Measurements from ENCODE around the gene RNF121.
"Not testable (repeated sequence)": the region's sequence is repeated elsewhere in the genome, so short reads cannot be mapped to it uniquely, and the experiment has no call there.

The RNF121 gene

GRCh38 chr11:71928737-71929443 is at the start of gene RNF121:
RNF121 (plus strand) TSS chr11:71929046; CDS start chr11:71929062, 16 bp downstream.
- DNase-seq (ENCODE audit: low read depth) = peak; percentile 96

- DNase-seq (ENCODE audit: low read depth) = not testable (repeated sequence)
These were observed 43.0 kb upstream of the RNF121 start for GRCh38 chr11:71885806-71886205.

GRCh38 chr11:71888335-71889010 is 40.4 kb upstream of the RNF121 start:
- not testable (repeated sequence) for DNase-seq (ENCODE audit: low read depth)

GRCh38 chr11:71889181-71889872 is 39.5 kb upstream of the RNF121 start:
- DNase-seq (ENCODE audit: low read depth) = not testable (repeated sequence)

GRCh38 chr11:71895961-71896360 is 32.9 kb upstream of the RNF121 start:
- DNase-seq (ENCODE audit: low read depth) = no peak

- not testable (repeated sequence) for DNase-seq (ENCODE audit: low read depth)
These were observed 27.7 kb upstream of the RNF121 start for GRCh38 chr11:71901137-71901536.

- DNase-seq (ENCODE audit: low read depth) = no peak
These were observed 20.6 kb upstream of the RNF121 start for GRCh38 chr11:71908218-71908617.

- DNase-seq (ENCODE audit: low read depth) = not testable (repeated sequence)
These were observed 18.1 kb upstream of the RNF121 start for GRCh38 chr11:71910775-71911174.

- DNase-seq (ENCODE audit: low read depth) = peak; percentile 14
These were observed 17.4 kb upstream of the RNF121 start for GRCh38 chr11:71911321-71911985.

GRCh38 chr11:71911986-71912340 is 16.9 kb upstream of the RNF121 start:
- DNase-seq (ENCODE audit: low read depth) = not testable (repeated sequence)

- no peak for DNase-seq (ENCODE audit: low read depth)
These were observed 14.9 kb upstream of the RNF121 start for GRCh38 chr11:71913756-71914526.

GRCh38 chr11:71914617-71915189 is 14.1 kb upstream of the RNF121 start:
- no peak for DNase-seq (ENCODE audit: low read depth)

- DNase-seq (ENCODE audit: low read depth) = no peak
These were observed 11.2 kb upstream of the RNF121 start for GRCh38 chr11:71917646-71918140.

- DNase-seq (ENCODE audit: low read depth) = peak; percentile 64
These were observed 768 bp upstream of the RNF121 start, which contains the start of gene XNDC1N for GRCh38 chr11:71927820-71928736. XNDC1N (minus strand) TSS chr11:71928594; CDS start chr11:71923353, 5,241 bp downstream.

- no peak for DNase-seq (ENCODE audit: low read depth)
These were observed 645 bp downstream of the RNF121 start for GRCh38 chr11:71929491-71929890.

GRCh38 chr11:71930556-71931244 is 1.9 kb downstream of the RNF121 start:
- no peak for DNase-seq (ENCODE audit: low read depth)

- no peak for DNase-seq (ENCODE audit: low read depth)
These were observed 2.4 kb downstream of the RNF121 start for GRCh38 chr11:71931245-71931602.

- no peak for DNase-seq (ENCODE audit: low read depth)
These were observed 4.5 kb downstream of the RNF121 start for GRCh38 chr11:71933141-71933933.
